Lower lobe of right lung (tissue), 2 donors: Measurements from ENCODE around the gene PCP4L1. TPM values are rescaled to one million over a fixed set of nuclear protein-coding genes. Genes with fewer than 3 reads are reported as not detected.

Experiments used
- ATAC-seq, 2 donors: fragments of 200-7000 bp; cut with Tn5 transposase; one replicate each; pipeline ENCODE4 v1.9.1; 2020 to 2022; ENCODE audit warnings: mild to moderate bottlenecking in 2 of 2, moderate library complexity in 2 of 2
- DNase-seq: peaks from one replicate; pipeline ENCODE4 v3.0.0-alpha.2; 2020
- H3K27ac ChIP-seq: fragments of 200-600 bp; one replicate; pipeline ENCODE4 v1.8.0; 2022
- H3K27me3 ChIP-seq: fragments of 200-600 bp; one replicate; pipeline ENCODE4 v1.8.0; 2022; ENCODE audit warnings: low read depth
- H3K36me3 ChIP-seq: fragments of 200-600 bp; one replicate; pipeline ENCODE4 v1.8.0; 2022; ENCODE audit warnings: mild to moderate bottlenecking
- H3K4me1 ChIP-seq: fragments of 200-600 bp; one replicate; pipeline ENCODE4 v1.8.0; 2022
- H3K4me3 ChIP-seq: fragments of 200-600 bp; one replicate; pipeline ENCODE4 v1.8.0; 2022; ENCODE audit warnings: mild to moderate bottlenecking
- H3K9me3 ChIP-seq: fragments of 200-600 bp; one replicate; pipeline ENCODE4 v1.8.0; 2022
- intact Hi-C: fragments of 100-400 bp; cut with DNase I; formaldehyde crosslinking; loops from one replicate; pipeline ENCODE4 v1.11.0; 2022
- total RNA-seq: library from RNA; stranded (reverse); fragmentation: NEBNext Ultra II Directional; extraction: Animal tissue kit (Norgen Biotek cat#: 25700); gene quantifications from one replicate; pipeline ENCODE4 v1.2.1, GENCODE V29; 2021
- TF ChIP-seq, protein P1 (sequence below): fragments of 200-600 bp; IDR thresholded peaks from one replicate; pipeline ENCODE4 v1.8.0; 2022; ENCODE audit warnings: antibody characterized with exemption, mild to moderate bottlenecking
- donor health status: DM: no; HTN: yes; CAD: no; lungs with severe emphysema.

The PCP4L1 gene
- total RNA-seq, 1 donor from 2014 or later: 8.9 TPM

DNA sequence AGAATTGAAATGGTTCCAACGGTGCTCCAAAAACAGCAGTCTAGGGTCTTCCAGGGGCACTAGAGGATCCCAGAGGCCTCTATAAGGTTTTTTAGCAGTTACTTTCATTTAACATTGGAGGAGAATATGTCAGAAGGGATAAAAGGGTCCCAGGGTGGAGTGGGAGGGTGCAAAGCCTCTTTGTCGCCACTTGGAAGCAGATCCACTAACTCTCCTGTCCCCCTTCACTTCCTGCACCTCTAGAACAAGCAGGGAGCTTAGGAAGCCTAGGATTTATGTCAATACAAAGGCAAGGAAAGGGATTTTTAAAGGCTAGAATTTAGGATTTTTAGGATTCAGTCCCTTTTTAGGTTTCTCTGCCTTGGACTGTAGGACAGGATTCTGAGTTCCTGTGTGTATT is 8.3 kb downstream of the PCP4L1 start:
- H3K9me3 ChIP-seq: no peaks in the 10 kb centered on the region
- intact Hi-C loops: no loop called here
- ATAC-seq (no peak), DNase-seq (no peak)
- H3K4me1 ChIP-seq: no peaks in the 10 kb centered on the region
- TF ChIP-seq, protein P1, sequence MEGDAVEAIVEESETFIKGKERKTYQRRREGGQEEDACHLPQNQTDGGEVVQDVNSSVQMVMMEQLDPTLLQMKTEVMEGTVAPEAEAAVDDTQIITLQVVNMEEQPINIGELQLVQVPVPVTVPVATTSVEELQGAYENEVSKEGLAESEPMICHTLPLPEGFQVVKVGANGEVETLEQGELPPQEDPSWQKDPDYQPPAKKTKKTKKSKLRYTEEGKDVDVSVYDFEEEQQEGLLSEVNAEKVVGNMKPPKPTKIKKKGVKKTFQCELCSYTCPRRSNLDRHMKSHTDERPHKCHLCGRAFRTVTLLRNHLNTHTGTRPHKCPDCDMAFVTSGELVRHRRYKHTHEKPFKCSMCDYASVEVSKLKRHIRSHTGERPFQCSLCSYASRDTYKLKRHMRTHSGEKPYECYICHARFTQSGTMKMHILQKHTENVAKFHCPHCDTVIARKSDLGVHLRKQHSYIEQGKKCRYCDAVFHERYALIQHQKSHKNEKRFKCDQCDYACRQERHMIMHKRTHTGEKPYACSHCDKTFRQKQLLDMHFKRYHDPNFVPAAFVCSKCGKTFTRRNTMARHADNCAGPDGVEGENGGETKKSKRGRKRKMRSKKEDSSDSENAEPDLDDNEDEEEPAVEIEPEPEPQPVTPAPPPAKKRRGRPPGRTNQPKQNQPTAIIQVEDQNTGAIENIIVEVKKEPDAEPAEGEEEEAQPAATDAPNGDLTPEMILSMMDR: no peak
- no peak overlapping the region for H3K27ac ChIP-seq
- H3K27me3 ChIP-seq: no peaks in the 10 kb centered on the region
- H3K36me3 ChIP-seq: no peaks in the 10 kb centered on the region
- H3K4me3 ChIP-seq: no peak overlapping the region

DNA sequence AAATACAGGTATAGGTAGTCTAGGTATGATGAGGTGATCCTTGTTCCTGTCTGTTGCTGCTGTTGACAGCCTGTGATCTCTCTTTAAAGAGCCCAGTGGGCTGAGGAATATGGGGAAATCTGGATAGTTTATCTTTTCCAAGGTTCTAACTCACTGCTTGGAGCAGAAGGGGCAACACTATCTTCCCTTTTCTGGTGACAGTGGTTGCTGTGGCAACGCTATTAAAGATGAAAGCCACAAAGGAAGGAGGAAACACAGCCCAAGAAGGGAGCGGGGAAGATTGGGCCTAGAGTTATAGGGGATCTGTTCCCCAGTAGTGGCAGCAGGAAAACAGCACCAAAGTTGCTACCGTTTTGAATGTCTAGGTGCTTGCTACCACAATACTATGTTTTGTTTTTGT is 8.8 kb downstream of the PCP4L1 start:
- no peaks in the 10 kb centered on the region for H3K4me1 ChIP-seq
- DNase-seq: no peak
- intact Hi-C loops: no loop called here
- H3K27me3 ChIP-seq: no peaks in the 10 kb centered on the region
- no peaks in the 10 kb centered on the region for H3K9me3 ChIP-seq
- H3K27ac ChIP-seq: no peak overlapping the region
- TF ChIP-seq, protein P1: no peak
- peak in 1 of 2 donors; percentile 47 for ATAC-seq
- H3K36me3 ChIP-seq: no peaks in the 10 kb centered on the region
- H3K4me3 ChIP-seq: no peak overlapping the region

GRCh38 chr1:161273402-161273801 is 14.9 kb downstream of the PCP4L1 start:
- DNase-seq (no peak), ATAC-seq (no peak)
- no peaks in the 10 kb centered on the region for H3K36me3 ChIP-seq
- no peaks in the 10 kb centered on the region for H3K9me3 ChIP-seq
- H3K4me1 ChIP-seq: no peaks in the 10 kb centered on the region
- H3K27ac ChIP-seq: no peak overlapping the region
- H3K4me3 ChIP-seq: no peak overlapping the region
- intact Hi-C loops: no loop called here
- no peaks in the 10 kb centered on the region for H3K27me3 ChIP-seq
- TF ChIP-seq, protein P1: no peak

DNA sequence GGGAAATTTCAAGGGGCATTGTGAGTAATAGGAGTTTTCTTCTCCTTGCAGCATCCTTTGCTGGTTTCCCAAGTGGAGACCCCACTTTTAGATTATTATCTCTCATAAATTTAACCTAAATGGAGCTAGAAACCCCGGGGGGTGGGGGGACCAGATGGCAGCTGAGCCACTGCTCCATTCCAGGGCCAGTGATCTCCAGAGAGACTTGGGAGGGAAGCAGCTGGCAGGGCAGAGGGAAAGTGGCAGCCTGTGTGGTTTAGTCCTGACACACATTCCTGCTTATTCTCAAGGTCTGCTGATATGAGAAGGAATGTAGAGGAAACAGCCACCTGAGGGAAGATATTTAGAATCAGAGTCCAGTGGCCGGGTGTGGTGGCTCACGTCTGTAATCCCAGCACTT is 16.3 kb downstream of the PCP4L1 start:
- DNase-seq (no peak), ATAC-seq (no peak)
- Histone ChIP-seq H3K36me3 (no peaks in the 10 kb centered on the region), H3K27me3 (no peaks in the 10 kb centered on the region), H3K27ac (no peak overlapping the region), H3K4me3 (no peak overlapping the region), H3K9me3 (no peaks in the 10 kb centered on the region), H3K4me1 (no peaks in the 10 kb centered on the region)
- TF ChIP-seq, protein P1: no peak
- intact Hi-C loops: no loop called here

DNA sequence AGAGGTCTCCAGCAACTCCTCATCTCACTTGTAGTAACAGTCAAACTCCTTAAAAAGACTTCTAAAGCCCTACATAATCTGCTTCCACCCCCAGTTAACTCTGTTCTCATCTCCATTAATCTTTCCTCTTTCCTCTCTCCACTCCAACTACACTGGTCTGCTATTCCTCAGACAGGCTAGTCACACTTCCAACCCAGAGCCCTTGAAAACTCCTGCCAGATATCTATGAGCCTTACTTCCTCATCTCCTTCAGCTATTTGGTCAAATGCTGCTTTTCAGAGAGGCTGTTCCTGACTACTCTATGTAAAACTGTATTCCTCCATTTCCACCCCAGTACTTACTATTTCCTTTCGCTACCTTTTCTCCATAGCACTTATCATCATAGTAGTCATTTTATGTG is 24.4 kb downstream of the PCP4L1 start:
- TF ChIP-seq, protein P1: no peak
- Histone ChIP-seq H3K27ac (no peak overlapping the region), H3K9me3 (no peaks in the 10 kb centered on the region), H3K36me3 (no peaks in the 10 kb centered on the region), H3K4me1 (no peaks in the 10 kb centered on the region), H3K4me3 (no peak overlapping the region), H3K27me3 (no peaks in the 10 kb centered on the region)
- ATAC-seq: no peak
- no peak for DNase-seq
- intact Hi-C loops: no loop called here

DNA sequence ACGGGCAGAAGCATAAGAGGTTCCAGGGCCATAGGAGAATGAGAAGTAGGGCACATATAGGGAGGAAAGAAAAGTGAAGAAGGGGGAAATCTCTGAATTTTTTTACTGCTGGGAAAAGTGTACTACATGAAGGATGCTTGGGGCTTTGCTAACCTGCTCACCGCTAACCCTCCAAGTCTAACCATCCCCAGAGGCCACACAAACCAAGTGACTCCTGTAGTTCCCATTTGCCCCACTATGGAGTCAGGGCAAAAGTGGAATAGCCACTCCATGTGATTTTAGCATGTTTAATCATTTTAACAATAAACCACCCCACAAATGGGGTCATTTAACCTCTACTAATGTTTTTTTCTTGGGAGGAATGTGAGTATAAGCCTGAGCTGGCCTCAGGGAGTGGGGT is 26.6 kb downstream of the PCP4L1 start:
- ATAC-seq: no peak
- Histone ChIP-seq H3K9me3 (no peaks in the 10 kb centered on the region), H3K36me3 (no peaks in the 10 kb centered on the region), H3K4me1 (no peaks in the 10 kb centered on the region), H3K27me3 (no peaks in the 10 kb centered on the region), H3K27ac (no peak overlapping the region), H3K4me3 (no peak overlapping the region)
- no peak for DNase-seq
- intact Hi-C loops: no loop called here
- TF ChIP-seq, protein P1: no peak
